GM12892 (cell line): ENCODE data around the gene ZNF20.

Source experiments
- POLR2A ChIP-seq: IDR thresholded peaks from 2 replicates; pipeline ENCODE4 v1.6.1; 2011; ENCODE audit warnings: low read depth, low read length, control low read depth
- POLR2AphosphoS5 ChIP-seq: IDR thresholded peaks from 2 replicates; pipeline ENCODE4 v1.6.1; 2011; ENCODE audit warnings: low read depth, low read length, control low read depth

DNA sequence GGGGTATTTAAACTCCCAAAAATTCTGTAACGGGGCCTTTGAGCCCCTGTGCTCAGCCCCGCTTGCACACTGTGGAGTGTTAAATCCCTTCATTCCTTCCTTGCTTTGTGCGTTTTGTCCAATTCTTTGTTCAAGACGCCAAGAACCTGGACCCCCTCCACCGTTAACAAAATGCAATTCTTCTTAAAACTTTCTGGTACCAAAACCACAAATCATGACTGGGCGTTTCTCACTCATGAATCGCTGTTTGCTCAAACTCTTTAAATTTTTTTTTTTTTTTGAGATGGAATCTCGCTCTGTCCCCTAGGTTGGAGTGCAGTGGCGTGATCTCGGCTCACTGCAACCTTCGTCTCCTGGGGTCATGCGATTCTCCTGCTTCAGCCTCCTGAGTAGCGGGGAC lies 881 bp downstream of the ZNF20 start:
- TF ChIP-seq POLR2A, result no peak
- no peak for TF ChIP-seq POLR2AphosphoS5
